Stomach (tissue), 9 donors: ENCODE measurements around the gene KHNYN. TPM values are rescaled to one million over a fixed set of nuclear protein-coding genes. Genes with fewer than 3 reads are reported as not detected.
"Not testable (repeated sequence)": the region's sequence is repeated elsewhere in the genome, so short reads cannot be mapped to it uniquely, and the experiment has no call there.

Experiments
- DNase-seq, 2 donors: peaks; one replicate each; pipeline versions ENCODE4 v3.0.0 to v3.0.0-alpha.2; 2013 to 2019
- H3K27ac ChIP-seq, 5 donors: fragments of 200-600 bp in 4 of 5; sonication (generic) in 4 of 5; one replicate each; pipeline ENCODE4 v1.5.1; 2013 to 2019; ENCODE audit warnings: mild to moderate bottlenecking in 1 of 5, moderate library complexity in 1 of 5
- H3K27me3 ChIP-seq, 3 donors: fragments of 200-600 bp; sonication (generic); one replicate each; pipeline ENCODE4 v1.5.1; 2017 to 2019; ENCODE audit warnings: mixed run types in 1 of 3
- H3K36me3 ChIP-seq, 4 donors: fragments of 200-600 bp; sonication (generic); 1 replicate in 3 of 4; 2 replicates in 1 of 4; pipeline ENCODE4 v1.5.1; 2016 to 2019
- H3K4me1 ChIP-seq, 4 donors: fragments of 200-600 bp; sonication (generic); one replicate each; pipeline ENCODE4 v1.5.1; 2016 to 2019
- H3K4me3 ChIP-seq, 4 donors: fragments of 200-600 bp; sonication (generic) in 3 of 4; one replicate each; pipeline ENCODE4 v1.5.1; 2016 to 2019; ENCODE audit warnings: mild to moderate bottlenecking in 1 of 4
- H3K9me3 ChIP-seq, 4 donors: fragments of 200-600 bp; sonication (generic); one replicate each; pipeline ENCODE4 v1.5.1; 2016 to 2019
- EP300 ChIP-seq: sonication (generic); formaldehyde crosslinking; IDR thresholded peaks from one replicate; pipeline ENCODE4 v1.6.1; 2017; ENCODE audit warnings: antibody characterized with exemption
- POLR2A ChIP-seq, 4 donors: fragments of 450-650 bp; IDR thresholded peaks; one replicate each; pipeline ENCODE4 v1.6.1; 2016; ENCODE audit warnings: antibody characterized with exemption in 4 of 4, control low read depth in 2 of 4, mild to moderate bottlenecking in 1 of 4, moderate library complexity in 1 of 4
- POLR2AphosphoS5 ChIP-seq, 3 donors: sonication (generic); formaldehyde crosslinking; IDR thresholded peaks; one replicate each; pipeline ENCODE4 v1.6.1; 2016; ENCODE audit warnings: antibody characterized with exemption in 3 of 3
- WGBS, 5 donors: extraction: QIAGEN DNeasy Blood & Tissue Kit in 3 of 5; methylation state at CpG; one replicate each; pipeline versions ENCODE4 v1.1.5 to v1.1.7; 2013 to 2018; 5-methylcytosine and 5-hydroxymethylcytosine counted together
- intact Hi-C: fragments of 100-400 bp; cut with DNase I; formaldehyde crosslinking; loops from one replicate; pipeline ENCODE4 v1.15.1; 2023; ENCODE audit warnings: low total_unique reads
- polyA plus RNA-seq, 3 donors: library from polyadenylated mRNA; stranded (reverse); fragments of 200-250 nt; gene quantifications; one replicate each; pipeline ENCODE4 v1.2.3, GENCODE V29; 2013
- total RNA-seq, 5 donors: library from RNA; depleted of rRNA; stranded (reverse); fragments of >200 nt; gene quantifications; one replicate each; pipeline versions ENCODE4 v1.1.0 to v1.2.3, GENCODE V29; 2014 to 2016
- TF ChIP-seq, protein P1 (sequence below), 7 experiments: fragments of 450-650 bp in 4 of 7; fragments of 200-600 bp in 3 of 7; sonication (generic) in 3 of 7; IDR thresholded peaks; one replicate each; pipeline ENCODE4 v1.5.1; 2016 to 2019; ENCODE audit warnings: antibody characterized with exemption in 7 of 7, control low read depth in 2 of 7, mild to moderate bottlenecking in 1 of 7
- donor health status: healthy with polysubstance abuse.
- donor health status: Bipolar disorder and iron deficiency.
- donor health status: healthy.

Gene KHNYN
- total and polyA plus RNA-seq, 8 donors: 13.9 to 348 (median 65.5) TPM

DNA sequence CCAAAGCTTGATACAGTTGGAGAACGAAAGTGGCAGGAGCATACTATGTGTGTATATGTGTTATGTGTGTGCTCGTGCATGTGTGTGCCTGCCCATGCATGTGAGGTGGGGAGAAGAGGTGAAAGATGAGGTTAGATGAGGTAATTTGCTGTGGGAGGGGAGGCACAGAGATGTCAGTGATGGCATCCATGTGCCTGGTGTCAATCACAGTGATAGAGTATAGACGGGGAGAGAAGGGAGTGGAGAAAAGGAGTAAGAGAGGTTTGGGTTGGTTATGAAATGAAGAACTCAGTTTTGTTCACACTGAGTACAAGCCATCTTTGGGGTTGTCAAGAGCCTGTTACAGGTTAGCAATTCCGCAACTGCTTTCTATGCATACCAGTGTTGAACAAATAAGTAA lies 45.6 kb upstream of the KHNYN start:
- Histone ChIP-seq H3K4me3 (no peak overlapping the region), H3K27me3 (no peaks in the 10 kb centered on the region), H3K4me1 (peaks cover 0 to 10% (median 0%) of the 10 kb centered on the region in 4 donors), H3K27ac (no peak overlapping the region), H3K9me3 (no peaks in the 10 kb centered on the region), H3K36me3 (no peaks in the 10 kb centered on the region)
- intact Hi-C loops: no loop called here
- DNase-seq: no peak
- WGBS, 5 donors: 85 to 92% (median 91%) methylated on average over 4 of the region's 4 CpGs
- no peak for TF ChIP-seq POLR2AphosphoS5 (IDR thresholded peaks at IDR 0.05)
- TF ChIP-seq EP300: no peak
- TF ChIP-seq, protein P1, sequence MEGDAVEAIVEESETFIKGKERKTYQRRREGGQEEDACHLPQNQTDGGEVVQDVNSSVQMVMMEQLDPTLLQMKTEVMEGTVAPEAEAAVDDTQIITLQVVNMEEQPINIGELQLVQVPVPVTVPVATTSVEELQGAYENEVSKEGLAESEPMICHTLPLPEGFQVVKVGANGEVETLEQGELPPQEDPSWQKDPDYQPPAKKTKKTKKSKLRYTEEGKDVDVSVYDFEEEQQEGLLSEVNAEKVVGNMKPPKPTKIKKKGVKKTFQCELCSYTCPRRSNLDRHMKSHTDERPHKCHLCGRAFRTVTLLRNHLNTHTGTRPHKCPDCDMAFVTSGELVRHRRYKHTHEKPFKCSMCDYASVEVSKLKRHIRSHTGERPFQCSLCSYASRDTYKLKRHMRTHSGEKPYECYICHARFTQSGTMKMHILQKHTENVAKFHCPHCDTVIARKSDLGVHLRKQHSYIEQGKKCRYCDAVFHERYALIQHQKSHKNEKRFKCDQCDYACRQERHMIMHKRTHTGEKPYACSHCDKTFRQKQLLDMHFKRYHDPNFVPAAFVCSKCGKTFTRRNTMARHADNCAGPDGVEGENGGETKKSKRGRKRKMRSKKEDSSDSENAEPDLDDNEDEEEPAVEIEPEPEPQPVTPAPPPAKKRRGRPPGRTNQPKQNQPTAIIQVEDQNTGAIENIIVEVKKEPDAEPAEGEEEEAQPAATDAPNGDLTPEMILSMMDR (IDR thresholded peaks at IDR 0.05): no peak
- no peak for TF ChIP-seq POLR2A (IDR thresholded peaks at IDR 0.05)

DNA sequence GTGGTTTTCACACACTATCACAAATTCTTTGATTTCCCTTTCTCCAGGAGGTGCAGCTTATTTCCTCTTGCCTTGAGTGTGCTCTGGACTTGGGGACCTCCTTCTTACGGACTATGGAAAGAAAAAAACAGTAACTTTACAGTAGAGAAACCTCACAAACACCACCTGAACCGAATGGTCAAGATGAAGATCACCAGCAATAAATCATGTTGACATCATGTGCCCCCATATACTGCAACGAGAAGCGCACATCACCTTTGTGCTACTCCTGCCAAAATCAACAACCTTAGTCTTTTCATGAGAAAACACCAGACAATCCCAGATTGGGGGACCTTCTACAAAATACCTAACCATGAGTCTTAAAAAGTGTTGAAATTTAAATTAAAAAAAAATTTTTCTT lies 44.2 kb upstream of the KHNYN start:
- Histone ChIP-seq H3K27me3 (no peaks in the 10 kb centered on the region), H3K4me3 (no peak overlapping the region), H3K36me3 (no peaks in the 10 kb centered on the region), H3K4me1 (peaks cover 0 to 10% (median 0%) of the 10 kb centered on the region in 4 donors), H3K27ac (no peak overlapping the region), H3K9me3 (no peaks in the 10 kb centered on the region)
- no peak for DNase-seq
- intact Hi-C loops: no loop called here
- 76 to 86% (median 83%) methylated on average over 4 of the region's 4 CpGs for WGBS, 5 donors
- TF ChIP-seq POLR2A (IDR thresholded peaks at IDR 0.05) (no peak), EP300 (no peak), POLR2AphosphoS5 (IDR thresholded peaks at IDR 0.05) (no peak)
- TF ChIP-seq, protein P1 (IDR thresholded peaks at IDR 0.05): no peak

DNA sequence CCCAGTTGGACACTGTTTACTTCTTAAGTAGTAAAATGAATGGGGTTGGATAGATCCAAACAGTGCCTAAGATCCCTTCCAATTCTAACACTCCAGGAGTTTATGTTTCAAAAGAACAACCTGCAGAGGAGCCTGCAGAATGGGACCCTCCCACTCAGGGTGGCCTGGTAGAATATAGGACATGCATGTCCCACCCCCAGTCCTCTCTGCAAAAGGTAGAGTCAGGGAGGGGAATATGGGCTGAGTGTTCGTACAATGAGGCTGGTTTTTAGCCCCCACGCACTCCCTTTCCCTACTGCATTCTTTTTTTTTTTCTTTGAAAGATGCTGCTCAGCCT lies 42.8 kb upstream of the KHNYN start:
- no peak overlapping the region for H3K27ac ChIP-seq
- intact Hi-C loops: no loop called here
- no peaks in the 10 kb centered on the region for H3K9me3 ChIP-seq
- H3K4me3 ChIP-seq: no peak overlapping the region
- H3K27me3 ChIP-seq: no peaks in the 10 kb centered on the region
- H3K4me1 ChIP-seq: peaks cover 0 to 10% (median under 1%) of the 10 kb centered on the region in 4 donors
- no peak for TF ChIP-seq POLR2A (IDR thresholded peaks at IDR 0.05)
- TF ChIP-seq EP300: no peak
- TF ChIP-seq, protein P1 (IDR thresholded peaks at IDR 0.05): no peak
- TF ChIP-seq POLR2AphosphoS5 (IDR thresholded peaks at IDR 0.05): no peak
- WGBS, 5 donors: 82 to 92% (median 87%) methylated on average over 2 of the region's 2 CpGs
- no peak for DNase-seq
- H3K36me3 ChIP-seq: no peaks in the 10 kb centered on the region

DNA sequence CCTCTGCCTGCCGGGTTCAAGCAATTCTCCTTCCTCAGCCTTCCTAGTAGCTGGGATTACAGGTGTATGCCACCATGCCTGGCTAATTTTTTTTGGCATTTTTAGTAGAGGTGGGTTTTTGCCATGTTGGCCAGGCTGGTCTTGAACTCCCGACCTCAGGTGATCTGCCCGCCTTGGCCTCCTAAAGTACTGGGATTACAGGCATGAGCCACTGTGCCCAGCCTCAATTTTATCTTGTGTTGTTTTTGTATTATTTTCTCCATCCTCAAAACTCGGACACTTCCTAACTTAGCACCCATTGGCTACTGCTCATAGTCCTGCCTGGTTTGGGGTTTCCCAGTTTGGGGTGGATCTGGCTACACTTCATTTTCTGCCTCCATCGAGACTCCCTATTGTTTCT lies 42.2 kb upstream of the KHNYN start:
- H3K27ac ChIP-seq, DNase-seq, H3K36me3 ChIP-seq, H3K4me3 ChIP-seq, H3K27me3 ChIP-seq, H3K9me3 ChIP-seq, intact Hi-C loops: not testable (repeated sequence)
- 83 to 88% (median 85%) methylated on average over 5 of the region's 5 CpGs for WGBS, 5 donors
- H3K4me1 ChIP-seq: peaks cover 0 to 14% (median 5%) of the 10 kb centered on the region in 4 donors

DNA sequence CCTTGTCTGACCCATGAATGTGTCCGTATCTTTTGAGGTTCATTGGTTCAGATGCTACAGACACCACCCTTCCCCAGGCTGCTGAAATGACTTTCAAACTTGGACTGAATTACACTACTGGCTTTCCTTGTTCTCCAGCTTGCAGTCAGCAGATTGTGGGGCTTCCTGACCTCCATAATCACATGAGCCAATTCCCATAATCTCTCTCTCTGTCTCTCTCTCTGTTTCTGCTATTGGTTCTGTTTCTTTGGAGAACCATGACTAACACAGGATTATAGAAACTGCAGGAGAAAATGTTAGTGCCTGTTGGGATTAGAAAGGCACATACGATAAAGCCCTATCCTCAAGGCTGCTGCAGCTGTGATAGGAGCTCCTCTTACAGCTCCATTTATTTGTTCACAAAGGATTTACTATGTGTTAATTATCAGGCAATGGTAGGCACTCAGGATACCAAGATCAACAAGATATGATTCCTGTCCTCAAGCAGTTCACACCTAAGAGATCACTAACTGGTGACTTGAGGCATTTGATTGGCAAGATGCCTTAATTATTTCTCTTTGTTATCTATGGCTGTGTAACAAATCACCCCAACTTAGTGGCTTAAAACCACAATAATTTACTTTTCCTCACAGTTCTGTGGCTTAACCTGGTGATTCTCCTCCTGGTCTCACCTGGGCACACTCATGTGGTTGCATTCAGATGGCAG lies 41.1 kb upstream of the KHNYN start:
- TF ChIP-seq EP300: no peak
- no peak for TF ChIP-seq POLR2A (IDR thresholded peaks at IDR 0.05)
- no peak for TF ChIP-seq POLR2AphosphoS5 (IDR thresholded peaks at IDR 0.05)
- TF ChIP-seq, protein P1 (IDR thresholded peaks at IDR 0.05): no peak
- intact Hi-C loops: no loop called here
- 51 to 68% (median 64%) methylated on average over 2 of the region's 2 CpGs for WGBS, 5 donors
- Histone ChIP-seq H3K36me3 (no peaks in the 10 kb centered on the region), H3K4me1 (peaks cover 0 to 18% (median 7%) of the 10 kb centered on the region in 4 donors), H3K4me3 (no peak overlapping the region), H3K27me3 (no peaks in the 10 kb centered on the region), H3K27ac (no peak overlapping the region), H3K9me3 (no peaks in the 10 kb centered on the region)
- no peak for DNase-seq
